Activated effector memory CD4-positive, alpha-beta T cell treated with Interleukin-2 at 50 U/mL for 16 hours (primary cell): ENCODE results near the gene TRIM21.
"Not testable (repeated sequence)": the region's sequence is repeated elsewhere in the genome, so short reads cannot be mapped to it uniquely, and the experiment has no call there.

Source experiments
- DNase-seq: peaks from one replicate; pipeline ENCODE4 v3.0.0-alpha.2; 2020

TRIM21 gene

GRCh38 chr11:4393209-4393857 is at the start of gene TRIM21:
Gene TRIM21 (minus strand): TSS chr11:4393702. CDS start chr11:4390409, 3,293 bp downstream.
- peak; percentile 88 for DNase-seq

GRCh38 chr11:4441515-4441914 is 48.0 kb upstream of the TRIM21 start:
- no peak for DNase-seq

GRCh38 chr11:4436411-4436810 is 42.9 kb upstream of the TRIM21 start:
- DNase-seq: no peak

GRCh38 chr11:4433856-4434255 is 40.4 kb upstream of the TRIM21 start:
- DNase-seq: no peak

- no peak for DNase-seq
Measured at GRCh38 chr11:4430051-4430450, 36.5 kb upstream of the TRIM21 start.

- no peak for DNase-seq
Measured at GRCh38 chr11:4418403-4418802, 24.9 kb upstream of the TRIM21 start.

GRCh38 chr11:4416816-4417215 is 23.3 kb upstream of the TRIM21 start:
- no peak for DNase-seq

- DNase-seq: no peak
Measured at GRCh38 chr11:4416306-4416705, 22.8 kb upstream of the TRIM21 start.

- DNase-seq: not testable (repeated sequence)
Measured at GRCh38 chr11:4406206-4406605, 12.7 kb upstream of the TRIM21 start.

- DNase-seq: no peak
Measured at GRCh38 chr11:4393858-4394223, 339 bp upstream of the TRIM21 start.

- DNase-seq: no peak
Measured at GRCh38 chr11:4388221-4388620, 5.3 kb downstream of the TRIM21 start.

- no peak for DNase-seq
Measured at GRCh38 chr11:4385978-4386740, 7.3 kb downstream of the TRIM21 start.

- DNase-seq: no peak
Measured at GRCh38 chr11:4381901-4382300, 11.6 kb downstream of the TRIM21 start.

- DNase-seq: no peak
Measured at GRCh38 chr11:4375431-4376140, 17.9 kb downstream of the TRIM21 start.

GRCh38 chr11:4370166-4370565 is 23.3 kb downstream of the TRIM21 start:
- DNase-seq: no peak

- DNase-seq: no peak
Measured at GRCh38 chr11:4368286-4368685, 25.2 kb downstream of the TRIM21 start, which contains the start of gene OR52B4. Gene OR52B4 (minus strand): TSS chr11:4368386. CDS start chr11:4368295, 91 bp downstream.

- DNase-seq: not testable (repeated sequence)
Measured at GRCh38 chr11:4348142-4348541, 45.4 kb downstream of the TRIM21 start.

- DNase-seq: not testable (repeated sequence)
Measured at GRCh38 chr11:4345366-4345765, 48.1 kb downstream of the TRIM21 start.
